C4-2B (cell line): ENCODE results near the gene EME1.
"Not testable (repeated sequence)": the region's sequence is repeated elsewhere in the genome, so short reads cannot be mapped to it uniquely, and the experiment has no call there.

ENCODE experiments used
- ZFX ChIP-seq: fragments of 450-650 bp; IDR thresholded peaks from 2 replicates; pipeline ENCODE4 v1.6.1; 2017
- TF ChIP-seq, protein P1 (sequence below): fragments of 450-650 bp; conservative IDR thresholded peaks from 2 replicates; pipeline ENCODE4 v1.5.1; 2017; ENCODE audit warnings: mild to moderate bottlenecking

DNA sequence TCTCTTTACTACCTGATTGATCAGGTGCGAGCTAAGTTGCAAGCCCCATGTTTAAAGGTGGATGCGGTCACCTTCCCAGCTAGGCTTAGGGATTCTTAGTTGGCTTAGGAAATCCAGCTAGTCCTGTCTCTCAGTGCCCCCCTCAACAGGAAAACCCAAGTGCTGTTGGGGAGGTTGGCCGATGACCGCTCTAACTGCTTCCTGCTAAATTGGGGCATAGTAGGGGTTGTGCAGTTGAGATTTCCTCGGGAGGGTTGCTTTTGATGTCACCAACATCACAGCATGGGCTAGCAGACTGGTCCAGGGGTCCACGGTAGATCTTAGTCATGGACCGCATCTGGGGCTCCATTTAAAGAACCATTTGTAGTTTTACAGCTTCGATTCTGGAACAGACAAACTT lies 26.6 kb downstream of the EME1 start:
- TF ChIP-seq, protein P1, sequence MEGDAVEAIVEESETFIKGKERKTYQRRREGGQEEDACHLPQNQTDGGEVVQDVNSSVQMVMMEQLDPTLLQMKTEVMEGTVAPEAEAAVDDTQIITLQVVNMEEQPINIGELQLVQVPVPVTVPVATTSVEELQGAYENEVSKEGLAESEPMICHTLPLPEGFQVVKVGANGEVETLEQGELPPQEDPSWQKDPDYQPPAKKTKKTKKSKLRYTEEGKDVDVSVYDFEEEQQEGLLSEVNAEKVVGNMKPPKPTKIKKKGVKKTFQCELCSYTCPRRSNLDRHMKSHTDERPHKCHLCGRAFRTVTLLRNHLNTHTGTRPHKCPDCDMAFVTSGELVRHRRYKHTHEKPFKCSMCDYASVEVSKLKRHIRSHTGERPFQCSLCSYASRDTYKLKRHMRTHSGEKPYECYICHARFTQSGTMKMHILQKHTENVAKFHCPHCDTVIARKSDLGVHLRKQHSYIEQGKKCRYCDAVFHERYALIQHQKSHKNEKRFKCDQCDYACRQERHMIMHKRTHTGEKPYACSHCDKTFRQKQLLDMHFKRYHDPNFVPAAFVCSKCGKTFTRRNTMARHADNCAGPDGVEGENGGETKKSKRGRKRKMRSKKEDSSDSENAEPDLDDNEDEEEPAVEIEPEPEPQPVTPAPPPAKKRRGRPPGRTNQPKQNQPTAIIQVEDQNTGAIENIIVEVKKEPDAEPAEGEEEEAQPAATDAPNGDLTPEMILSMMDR: not testable (repeated sequence)
- not testable (repeated sequence) for TF ChIP-seq ZFX
